ENCODE data around the gene LMO1. TPM values are rescaled to one million over a fixed set of nuclear protein-coding genes. Genes with fewer than 3 reads are reported as not detected.

Gene LMO1
- total RNA-seq, 4 donors from 2014 or later, result not detected

GRCh38 chr11:8265681-8266241, 2.1 kb upstream of the LMO1 start:
- Histone ChIP-seq H3K36me3 (no peaks in the 10 kb centered on the region), H3K27me3 (peaks cover 0 to 82% of the 10 kb centered on the region in 2 donors), H3K9me3 (no peaks in the 10 kb centered on the region), H3K4me3 (no peak overlapping the region), H3K27ac (no peak overlapping the region), H3K4me1 (peaks cover 0 to 32% (median 14%) of the 10 kb centered on the region in 4 donors)
- 47 to 69% methylated on average over 6 of the region's 6 CpGs for WGBS, 2 donors
- TF ChIP-seq POLR2A (IDR thresholded peaks at IDR 0.05), result no peak
- no peak for TF ChIP-seq EP300 (IDR thresholded peaks at IDR 0.05)
- no peak for TF ChIP-seq CTCF (IDR thresholded peaks at IDR 0.05)
- DNase-seq (ENCODE audit: low spot score in 2 of 2), result no peak

GRCh38 chr11:8263109-8263768, 439 bp downstream of the LMO1 start:
- Histone ChIP-seq H3K4me1 (peaks cover 0 to 26% (median 14%) of the 10 kb centered on the region in 4 donors), H3K27me3 (peaks cover 0 to 62% of the 10 kb centered on the region in 2 donors), H3K4me3 (peak overlapping the region; percentile 35 to 50 (median 44)), H3K36me3 (no peaks in the 10 kb centered on the region), H3K27ac (no peak overlapping the region), H3K9me3 (no peaks in the 10 kb centered on the region)
- DNase-seq (ENCODE audit: low spot score in 2 of 2), result no peak
- TF ChIP-seq POLR2A (IDR thresholded peaks at IDR 0.05) (no peak), EP300 (IDR thresholded peaks at IDR 0.05) (no peak), CTCF (IDR thresholded peaks at IDR 0.05) (no peak)
- WGBS, 2 donors, result 1 to 2% methylated on average over 8 to 14 of the region's 53 CpGs

GRCh38 chr11:8262552-8263108, 1.0 kb downstream of the LMO1 start:
- no peaks in the 10 kb centered on the region for H3K36me3 ChIP-seq
- no peaks in the 10 kb centered on the region for H3K9me3 ChIP-seq
- peaks cover 0 to 56% of the 10 kb centered on the region in 2 donors for H3K27me3 ChIP-seq
- no peak for DNase-seq (ENCODE audit: low spot score in 2 of 2)
- H3K4me3 ChIP-seq, result peak overlapping the region; percentile 35 to 50 (median 44)
- no peak overlapping the region for H3K27ac ChIP-seq
- TF ChIP-seq CTCF (IDR thresholded peaks at IDR 0.05), result no peak
- no peak for TF ChIP-seq EP300 (IDR thresholded peaks at IDR 0.05)
- TF ChIP-seq POLR2A (IDR thresholded peaks at IDR 0.05), result no peak
- peaks cover 0 to 20% (median 9%) of the 10 kb centered on the region in 4 donors for H3K4me1 ChIP-seq
- 1 to 4% methylated on average over 25 to 33 of the region's 66 CpGs for WGBS, 2 donors

- Histone ChIP-seq H3K9me3 (no peaks in the 10 kb centered on the region), H3K27me3 (peaks cover 0 to 50% of the 10 kb centered on the region in 2 donors), H3K4me3 (peak overlapping the region in 3 of 4 donors; percentile 35 to 50 (median 44)), H3K4me1 (peaks cover 0 to 20% (median 9%) of the 10 kb centered on the region in 4 donors), H3K36me3 (no peaks in the 10 kb centered on the region), H3K27ac (no peak overlapping the region)
- 92% methylated on average over 6 to 12 of the region's 12 CpGs for WGBS, 2 donors
- no peak for DNase-seq (ENCODE audit: low spot score in 2 of 2)
- no peak for TF ChIP-seq CTCF (IDR thresholded peaks at IDR 0.05)
- no peak for TF ChIP-seq EP300 (IDR thresholded peaks at IDR 0.05)
- no peak for TF ChIP-seq POLR2A (IDR thresholded peaks at IDR 0.05)
Measured at GRCh38 chr11:8261921-8262551, 1.6 kb downstream of the LMO1 start.
